Smooth muscle cell (in vitro differentiated cells): ENCODE measurements around the gene FADS2. TPM values are rescaled to one million over a fixed set of nuclear protein-coding genes. Genes with fewer than 3 reads are reported as not detected.

Experiments used
- DNase-seq: peaks from one replicate; lab custom pipeline; 2025; ENCODE audit not compliant: unreplicated experiment; lab: John Stamatoyannopoulos, UW
- H2AFZ ChIP-seq: fragments of 200-600 bp; sonication (generic); 2 replicates; pipeline ENCODE4 v1.6.0; 2016; ENCODE audit warnings: antibody characterized with exemption, low read depth, mild to moderate bottlenecking
- H3F3A ChIP-seq: fragments of 200-600 bp; sonication (generic); 2 replicates; pipeline ENCODE4 v1.6.0; 2017; ENCODE audit warnings: antibody characterized with exemption, low read depth
- H3K27ac ChIP-seq: fragments of 200-600 bp; sonication (generic); 2 replicates; pipeline ENCODE4 v1.5.1; 2016; ENCODE audit warnings: low read depth, mild to moderate bottlenecking
- H3K27me3 ChIP-seq: fragments of 200-600 bp; sonication (generic); 2 replicates; pipeline ENCODE4 v1.6.1; 2016; ENCODE audit warnings: low read depth, mild to moderate bottlenecking
- H3K36me3 ChIP-seq: fragments of 200-600 bp; sonication (generic); 2 replicates; pipeline ENCODE4 v1.5.1; 2016; ENCODE audit warnings: low read depth
- H3K4me1 ChIP-seq: fragments of 200-600 bp; sonication (generic); 2 replicates; pipeline ENCODE4 v1.5.1; 2016; ENCODE audit warnings: low read depth
- H3K4me2 ChIP-seq: fragments of 200-600 bp; sonication (generic); 2 replicates; pipeline ENCODE4 v1.6.0; 2016; ENCODE audit warnings: mild to moderate bottlenecking
- H3K4me3 ChIP-seq: fragments of 200-600 bp; sonication (generic); 2 replicates; pipeline ENCODE4 v1.5.1; 2016; ENCODE audit warnings: mild to moderate bottlenecking
- H3K79me2 ChIP-seq: fragments of 200-600 bp; sonication (generic); 2 replicates; pipeline ENCODE4 v1.6.0; 2016; ENCODE audit warnings: low read depth, mild to moderate bottlenecking
- H3K9ac ChIP-seq: fragments of 200-600 bp; sonication (generic); 2 replicates; pipeline ENCODE4 v1.6.0; 2016; ENCODE audit warnings: low read depth
- H3K9me3 ChIP-seq: fragments of 200-600 bp; sonication (generic); replicated peaks from 2 replicates; pipeline ENCODE4 v1.5.1; 2016; ENCODE audit warnings: low read depth
- H4K20me1 ChIP-seq: fragments of 200-600 bp; sonication (generic); 2 replicates; pipeline ENCODE4 v1.6.0; 2016; ENCODE audit warnings: low read depth
- CTCF ChIP-seq: fragments of 200-600 bp; sonication (generic); IDR thresholded peaks from 2 replicates; pipeline ENCODE4 v1.5.1; 2017; ENCODE audit warnings: borderline replicate concordance, mild to moderate bottlenecking, antibody characterized with exemption; ENCODE audit not compliant: insufficient read depth, poor library complexity, severe bottlenecking
- WGBS: methylation state at CpG from one replicate; pipeline ENCODE4 v1.1.7; 2016; ENCODE audit warnings: low lambda C conversion rate; 5-methylcytosine and 5-hydroxymethylcytosine counted together
- polyA plus RNA-seq: library from polyadenylated mRNA; unstranded; fragments of >200 nt; fragmentation: Nextera tagmentation; extraction: Ambion mirVana; gene quantifications from 2 replicates; pipeline ENCODE4 v1.2.1, GENCODE V29; 2016
- total RNA-seq: library from RNA; depleted of rRNA; stranded (reverse); fragments of >200 nt; gene quantifications from 2 replicates; pipeline ENCODE4 v1.2.3, GENCODE V29; 2014

FADS2 gene
- total and polyA plus RNA-seq, 2 experiments from 2014 or later, result 279 to 495 TPM

GRCh38 chr11:61844909-61845565 lies 16.9 kb downstream of the FADS2 start:
- Histone ChIP-seq H3K9ac (no peak overlapping the region), H3F3A (peaks cover 9% of the 10 kb centered on the region), H3K9me3 (no peaks in the 10 kb centered on the region), H3K27me3 (no peaks in the 10 kb centered on the region), H3K36me3 (peaks cover 19% of the 10 kb centered on the region), H2AFZ (no peak overlapping the region), H3K4me1 (no peaks in the 10 kb centered on the region), H3K4me3 (no peak overlapping the region), H3K27ac (no peak overlapping the region), H3K79me2 (peaks cover 15% of the 10 kb centered on the region), H4K20me1 (peaks cover 79% of the 10 kb centered on the region), H3K4me2 (no peak overlapping the region)
- 91% methylated on average over 16 of the region's 16 CpGs for WGBS
- TF ChIP-seq CTCF, result no peak
- no peak for DNase-seq

GRCh38 chr11:61846362-61847020 lies 18.4 kb downstream of the FADS2 start:
- Histone ChIP-seq H3K27ac (no peak overlapping the region), H3K36me3 (peaks cover 18% of the 10 kb centered on the region), H3K4me2 (no peak overlapping the region), H4K20me1 (peaks cover 78% of the 10 kb centered on the region), H3K9ac (no peak overlapping the region), H3K4me3 (no peak overlapping the region), H2AFZ (no peak overlapping the region), H3K4me1 (no peaks in the 10 kb centered on the region), H3K27me3 (no peaks in the 10 kb centered on the region), H3K9me3 (no peaks in the 10 kb centered on the region), H3F3A (peaks cover 9% of the 10 kb centered on the region), H3K79me2 (peaks cover 15% of the 10 kb centered on the region)
- DNase-seq, result no peak
- no peak for TF ChIP-seq CTCF
- 98% methylated on average over 10 of the region's 10 CpGs for WGBS

- no peak overlapping the region for H3K9ac ChIP-seq
- no peaks in the 10 kb centered on the region for H3K27me3 ChIP-seq
- H3K4me3 ChIP-seq, result no peak overlapping the region
- peaks cover 12% of the 10 kb centered on the region for H3K36me3 ChIP-seq
- H3K9me3 ChIP-seq, result no peaks in the 10 kb centered on the region
- H3K4me1 ChIP-seq, result no peaks in the 10 kb centered on the region
- H2AFZ ChIP-seq, result no peak overlapping the region
- 95% methylated on average over 18 of the region's 18 CpGs for WGBS
- H4K20me1 ChIP-seq, result peaks cover 78% of the 10 kb centered on the region
- no peak for DNase-seq
- no peak overlapping the region for H3K4me2 ChIP-seq
- peaks cover 9% of the 10 kb centered on the region for H3K79me2 ChIP-seq
- H3K27ac ChIP-seq, result no peak overlapping the region
- peaks cover 9% of the 10 kb centered on the region for H3F3A ChIP-seq
- no peak for TF ChIP-seq CTCF
Measured at GRCh38 chr11:61847914-61848581, 19.9 kb downstream of the FADS2 start.
